Neural cell (in vitro differentiated cells): Measurements from ENCODE around the gene ADRB2.

ENCODE experiments used
- EZH2 ChIP-seq: fragments of 200-600, 300-800 bp; shearing (Covaris generic), sonication (generic); IDR thresholded peaks from 2 replicates; pipeline ENCODE4 v1.6.1; 2014; ENCODE audit warnings: antibody characterized with exemption, low read length, borderline replicate concordance, mild to moderate bottlenecking; ENCODE audit not compliant: insufficient read depth, poor library complexity, severe bottlenecking
- TF ChIP-seq, protein P1 (sequence below): IDR thresholded peaks from 2 replicates; pipeline ENCODE4 v1.6.1; 2012; ENCODE audit warnings: borderline replicate concordance
- TF ChIP-seq, protein P2 (sequence below): fragments of 450-650 bp; IDR thresholded peaks from 2 replicates; pipeline ENCODE4 v1.5.1; 2014; ENCODE audit warnings: antibody characterized with exemption, mild to moderate bottlenecking, moderate library complexity; ENCODE audit not compliant: poor library complexity, severe bottlenecking

DNA sequence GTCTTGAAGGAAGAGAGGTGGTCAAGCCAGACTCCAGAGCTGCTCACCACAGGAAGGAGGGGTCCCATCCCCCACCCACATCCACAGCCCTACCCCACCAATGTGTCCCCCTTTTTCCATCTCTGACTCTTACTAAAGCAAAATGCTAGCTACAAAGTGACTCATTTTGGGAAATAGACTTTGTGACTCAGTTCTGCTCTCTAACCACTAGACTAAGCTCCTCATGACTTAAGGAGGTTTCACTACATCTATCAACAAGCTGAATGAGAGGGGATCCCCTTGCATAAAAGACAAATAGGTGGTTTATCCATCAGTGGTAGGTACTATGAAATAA lies 35.1 kb upstream of the ADRB2 start:
- TF ChIP-seq, protein P1, sequence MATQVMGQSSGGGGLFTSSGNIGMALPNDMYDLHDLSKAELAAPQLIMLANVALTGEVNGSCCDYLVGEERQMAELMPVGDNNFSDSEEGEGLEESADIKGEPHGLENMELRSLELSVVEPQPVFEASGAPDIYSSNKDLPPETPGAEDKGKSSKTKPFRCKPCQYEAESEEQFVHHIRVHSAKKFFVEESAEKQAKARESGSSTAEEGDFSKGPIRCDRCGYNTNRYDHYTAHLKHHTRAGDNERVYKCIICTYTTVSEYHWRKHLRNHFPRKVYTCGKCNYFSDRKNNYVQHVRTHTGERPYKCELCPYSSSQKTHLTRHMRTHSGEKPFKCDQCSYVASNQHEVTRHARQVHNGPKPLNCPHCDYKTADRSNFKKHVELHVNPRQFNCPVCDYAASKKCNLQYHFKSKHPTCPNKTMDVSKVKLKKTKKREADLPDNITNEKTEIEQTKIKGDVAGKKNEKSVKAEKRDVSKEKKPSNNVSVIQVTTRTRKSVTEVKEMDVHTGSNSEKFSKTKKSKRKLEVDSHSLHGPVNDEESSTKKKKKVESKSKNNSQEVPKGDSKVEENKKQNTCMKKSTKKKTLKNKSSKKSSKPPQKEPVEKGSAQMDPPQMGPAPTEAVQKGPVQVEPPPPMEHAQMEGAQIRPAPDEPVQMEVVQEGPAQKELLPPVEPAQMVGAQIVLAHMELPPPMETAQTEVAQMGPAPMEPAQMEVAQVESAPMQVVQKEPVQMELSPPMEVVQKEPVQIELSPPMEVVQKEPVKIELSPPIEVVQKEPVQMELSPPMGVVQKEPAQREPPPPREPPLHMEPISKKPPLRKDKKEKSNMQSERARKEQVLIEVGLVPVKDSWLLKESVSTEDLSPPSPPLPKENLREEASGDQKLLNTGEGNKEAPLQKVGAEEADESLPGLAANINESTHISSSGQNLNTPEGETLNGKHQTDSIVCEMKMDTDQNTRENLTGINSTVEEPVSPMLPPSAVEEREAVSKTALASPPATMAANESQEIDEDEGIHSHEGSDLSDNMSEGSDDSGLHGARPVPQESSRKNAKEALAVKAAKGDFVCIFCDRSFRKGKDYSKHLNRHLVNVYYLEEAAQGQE: no peak
- TF ChIP-seq, protein P2, sequence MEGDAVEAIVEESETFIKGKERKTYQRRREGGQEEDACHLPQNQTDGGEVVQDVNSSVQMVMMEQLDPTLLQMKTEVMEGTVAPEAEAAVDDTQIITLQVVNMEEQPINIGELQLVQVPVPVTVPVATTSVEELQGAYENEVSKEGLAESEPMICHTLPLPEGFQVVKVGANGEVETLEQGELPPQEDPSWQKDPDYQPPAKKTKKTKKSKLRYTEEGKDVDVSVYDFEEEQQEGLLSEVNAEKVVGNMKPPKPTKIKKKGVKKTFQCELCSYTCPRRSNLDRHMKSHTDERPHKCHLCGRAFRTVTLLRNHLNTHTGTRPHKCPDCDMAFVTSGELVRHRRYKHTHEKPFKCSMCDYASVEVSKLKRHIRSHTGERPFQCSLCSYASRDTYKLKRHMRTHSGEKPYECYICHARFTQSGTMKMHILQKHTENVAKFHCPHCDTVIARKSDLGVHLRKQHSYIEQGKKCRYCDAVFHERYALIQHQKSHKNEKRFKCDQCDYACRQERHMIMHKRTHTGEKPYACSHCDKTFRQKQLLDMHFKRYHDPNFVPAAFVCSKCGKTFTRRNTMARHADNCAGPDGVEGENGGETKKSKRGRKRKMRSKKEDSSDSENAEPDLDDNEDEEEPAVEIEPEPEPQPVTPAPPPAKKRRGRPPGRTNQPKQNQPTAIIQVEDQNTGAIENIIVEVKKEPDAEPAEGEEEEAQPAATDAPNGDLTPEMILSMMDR: no peak
- no peak for TF ChIP-seq EZH2
